Measurements from ENCODE around the gene GALNT9. TPM values are rescaled to one million over a fixed set of nuclear protein-coding genes. Genes with fewer than 3 reads are reported as not detected.

Gene GALNT9
- polyA plus RNA-seq, 1 donor = 7.3 TPM

- DNase-seq = no peak
These were observed 113.9 kb downstream of the GALNT9 start for GRCh38 chr12:132215299-132215989.

DNA sequence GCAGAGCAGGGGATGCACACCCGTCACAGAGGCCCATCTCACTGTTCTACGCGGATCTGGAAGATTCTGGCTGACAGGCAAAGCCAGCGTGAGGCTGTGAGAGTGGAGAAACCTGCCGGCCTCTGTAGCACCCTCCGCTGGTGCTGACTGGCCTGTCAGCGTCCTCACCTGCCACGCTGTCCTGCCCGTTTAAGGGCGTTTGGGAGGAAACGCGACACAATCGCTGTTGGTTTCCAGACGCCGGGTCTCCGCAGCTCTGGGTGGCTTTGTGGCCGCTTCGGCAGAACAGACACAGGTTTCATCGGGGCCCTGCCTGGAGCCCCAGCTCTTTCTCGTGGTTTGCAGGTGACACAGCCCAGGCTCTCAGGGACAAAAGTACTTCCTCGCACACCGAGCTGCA, 114.5 kb downstream of the GALNT9 start:
- DNase-seq = no peak

GRCh38 chr12:132214161-132214476, 115.3 kb downstream of the GALNT9 start:
- no peak for DNase-seq

DNA sequence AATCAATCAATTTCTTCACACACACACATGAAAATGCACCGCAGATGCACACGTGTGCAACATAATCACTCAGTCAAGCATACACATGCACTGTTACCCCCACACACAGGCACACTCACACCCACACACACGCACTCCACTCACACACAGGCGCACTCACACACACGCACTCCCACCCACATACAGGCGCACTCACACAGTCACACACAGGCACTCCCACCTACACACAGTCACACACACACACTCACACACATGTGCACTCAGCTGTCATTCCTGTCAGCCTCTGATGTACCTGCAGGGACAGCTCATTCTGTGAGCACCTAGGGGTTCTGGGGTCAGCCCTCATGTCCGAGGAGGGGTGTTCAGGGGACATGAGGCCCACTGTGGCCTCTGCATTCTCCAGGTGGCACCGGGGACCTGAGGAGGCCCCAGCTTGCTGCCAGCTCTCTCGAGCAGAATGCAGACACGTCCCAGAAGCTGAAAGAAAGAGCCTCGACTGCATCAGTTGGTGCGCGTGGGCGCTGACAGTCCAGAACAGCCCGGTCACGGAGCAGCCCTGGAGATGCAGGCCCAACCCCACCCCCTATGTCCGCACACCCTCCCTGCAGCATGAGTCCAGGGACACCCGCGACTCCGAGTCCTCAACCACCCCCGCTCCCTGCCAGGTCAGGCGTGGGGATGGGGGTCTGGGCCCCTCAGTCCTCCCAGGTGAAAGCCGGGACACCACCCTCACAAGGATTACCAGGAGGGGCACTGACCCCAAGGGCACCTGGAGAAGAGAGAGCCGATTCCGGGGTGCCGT, 115.8 kb downstream of the GALNT9 start:
- DNase-seq = no peak

DNA sequence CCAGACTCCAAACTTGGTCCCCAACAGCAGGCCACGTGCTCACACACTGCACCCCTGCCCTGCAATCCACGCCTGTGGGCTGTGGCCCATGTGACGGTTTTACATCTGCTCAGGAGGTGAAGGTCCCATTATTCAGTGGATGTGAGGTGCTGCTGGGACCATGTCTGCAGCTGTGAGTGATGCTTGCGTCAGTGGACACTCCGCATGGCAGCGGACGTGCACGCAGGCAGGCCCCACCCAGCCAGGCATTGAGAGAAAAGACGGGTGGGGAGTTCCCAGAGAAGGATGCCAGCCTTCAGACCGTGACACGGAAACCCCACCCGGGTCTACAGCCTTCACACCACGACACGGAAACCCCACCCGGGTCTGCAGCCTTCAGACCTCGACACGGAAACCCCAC, 117.6 kb downstream of the GALNT9 start:
- no peak for DNase-seq

GRCh38 chr12:132211326-132211725, 118.1 kb downstream of the GALNT9 start:
- DNase-seq = no peak

GRCh38 chr12:132210223-132211055, 119.0 kb downstream of the GALNT9 start:
- no peak for DNase-seq

- DNase-seq = no peak
These were observed 119.7 kb downstream of the GALNT9 start for GRCh38 chr12:132209619-132210222.

GRCh38 chr12:132208153-132208823, 121.1 kb downstream of the GALNT9 start:
- no peak for DNase-seq

DNA sequence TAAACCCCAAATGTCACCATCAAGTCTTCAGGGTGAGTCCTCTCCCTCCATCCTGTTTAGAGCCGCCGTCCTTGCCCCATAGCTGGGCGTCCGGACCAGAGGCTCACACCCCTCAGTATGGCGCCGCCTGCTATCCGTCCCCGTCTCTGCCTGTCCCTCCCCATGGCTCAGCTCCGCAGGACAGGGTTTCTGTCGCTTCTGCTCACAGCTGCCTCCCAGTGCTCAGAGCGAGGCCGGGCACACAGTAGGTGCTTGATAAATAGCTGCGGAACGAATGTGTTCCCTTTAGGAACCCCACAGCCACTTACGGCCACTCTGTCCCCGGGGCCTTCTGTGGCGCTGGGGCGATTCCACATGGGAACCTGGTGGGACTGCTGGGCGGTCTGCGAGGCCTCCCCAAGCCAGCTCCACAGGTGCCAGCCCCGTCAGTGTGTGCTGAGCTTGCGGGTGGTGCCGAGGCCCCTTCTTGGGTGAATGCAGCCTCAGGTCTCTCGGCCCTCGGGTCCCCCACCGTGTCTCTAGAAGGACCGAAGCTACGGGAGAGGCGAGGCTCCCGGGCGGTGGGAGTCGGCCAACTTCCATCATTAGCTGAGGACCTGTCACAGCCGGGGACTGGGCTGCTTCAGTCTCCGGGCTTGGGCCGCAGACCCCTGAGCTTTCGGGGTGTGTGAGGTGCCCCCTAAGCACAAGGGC, 122.2 kb downstream of the GALNT9 start:
- no peak for DNase-seq

- no peak for DNase-seq
These were observed 123.3 kb downstream of the GALNT9 start for GRCh38 chr12:132206046-132206434.

- DNase-seq = no peak
These were observed 123.9 kb downstream of the GALNT9 start for GRCh38 chr12:132205271-132206045.

- no peak for DNase-seq
These were observed 124.6 kb downstream of the GALNT9 start for GRCh38 chr12:132204793-132205270.

DNA sequence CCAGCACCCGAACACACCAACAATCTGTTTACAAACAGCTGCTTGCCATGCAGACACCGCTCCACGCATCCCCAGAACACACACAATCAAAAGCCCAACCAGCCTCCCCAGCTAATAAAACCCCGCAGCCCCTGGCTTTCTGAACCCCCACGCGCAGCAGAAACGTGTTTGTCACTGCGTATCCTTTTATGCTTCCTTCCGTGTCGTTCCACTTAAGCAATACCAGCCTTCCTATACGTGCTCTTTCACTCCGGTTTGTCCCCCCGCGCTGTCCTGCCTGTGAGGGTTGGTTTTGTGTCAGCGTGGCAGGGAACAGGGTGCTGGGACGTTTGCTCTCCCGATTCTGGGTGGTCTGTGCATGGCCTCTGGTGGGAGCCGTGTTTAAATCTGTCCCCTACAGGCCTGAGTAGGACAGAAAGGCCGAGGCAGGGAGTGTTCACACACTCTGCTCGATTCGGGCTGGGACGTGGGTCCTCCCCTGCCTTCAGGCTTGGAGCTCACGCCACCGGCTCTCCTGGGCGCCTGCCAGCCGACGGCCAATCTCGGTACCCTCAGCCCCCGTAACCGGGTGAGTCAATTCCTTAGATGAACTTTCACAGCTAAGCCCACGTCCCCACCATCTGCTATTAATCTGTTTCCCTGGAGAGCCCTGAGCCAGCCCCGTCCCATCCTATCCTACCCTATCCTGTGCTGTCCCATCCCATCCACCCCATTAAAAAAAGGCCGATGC, 125.2 kb downstream of the GALNT9 start:
- DNase-seq = no peak

DNA sequence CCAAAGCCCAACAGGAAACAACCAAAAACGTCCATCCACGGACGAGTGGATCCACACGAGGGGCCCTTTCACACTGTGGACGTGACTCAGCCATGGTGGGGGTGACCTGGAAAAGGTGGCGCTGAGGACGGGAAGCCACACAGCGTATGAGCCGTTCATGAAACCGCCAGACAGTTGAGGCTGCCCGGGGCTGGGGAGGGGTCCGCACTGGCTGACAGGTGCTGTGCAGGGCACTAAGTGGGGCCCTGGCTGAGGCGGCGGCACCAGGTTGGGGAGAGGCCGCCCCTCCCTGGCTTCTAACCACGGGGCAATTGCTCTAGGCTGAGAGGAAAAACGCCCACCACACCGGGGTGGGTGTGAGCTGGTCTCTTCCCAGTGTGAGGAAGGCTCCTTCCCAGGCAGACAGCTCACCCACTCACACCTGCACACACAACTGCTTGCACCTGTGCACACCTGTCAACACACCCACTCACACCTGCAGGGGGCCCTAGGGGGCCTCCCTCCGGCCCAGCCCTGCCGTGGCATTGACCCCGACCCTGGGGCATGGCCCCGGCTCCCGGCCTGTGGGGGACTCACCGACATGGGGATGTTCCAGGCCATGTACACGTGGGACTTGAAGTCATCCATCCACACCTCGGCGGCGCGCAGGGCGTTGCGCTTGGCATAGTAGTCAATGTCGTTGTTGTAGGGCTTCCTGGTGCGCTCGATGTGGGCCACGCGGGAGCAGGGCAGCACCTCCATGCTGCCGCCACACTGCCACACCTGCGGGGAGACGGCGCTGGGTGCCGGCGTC, 126.3 kb downstream of the GALNT9 start:
- DNase-seq = no peak

- DNase-seq = no peak
These were observed 127.8 kb downstream of the GALNT9 start for GRCh38 chr12:132201391-132202120.

GRCh38 chr12:132200800-132201199, 128.6 kb downstream of the GALNT9 start:
- DNase-seq = no peak
